ENCODE data around the gene SAMHD1. TPM values are rescaled to one million over a fixed set of nuclear protein-coding genes. Genes with fewer than 3 reads are reported as not detected.
"Not testable (repeated sequence)": the region's sequence is repeated elsewhere in the genome, so short reads cannot be mapped to it uniquely, and the experiment has no call there.

Gene SAMHD1
- polyA plus RNA-seq, 12 donors: 17.9 to 45.2 (median 27.9) TPM; not detected in 1

DNA sequence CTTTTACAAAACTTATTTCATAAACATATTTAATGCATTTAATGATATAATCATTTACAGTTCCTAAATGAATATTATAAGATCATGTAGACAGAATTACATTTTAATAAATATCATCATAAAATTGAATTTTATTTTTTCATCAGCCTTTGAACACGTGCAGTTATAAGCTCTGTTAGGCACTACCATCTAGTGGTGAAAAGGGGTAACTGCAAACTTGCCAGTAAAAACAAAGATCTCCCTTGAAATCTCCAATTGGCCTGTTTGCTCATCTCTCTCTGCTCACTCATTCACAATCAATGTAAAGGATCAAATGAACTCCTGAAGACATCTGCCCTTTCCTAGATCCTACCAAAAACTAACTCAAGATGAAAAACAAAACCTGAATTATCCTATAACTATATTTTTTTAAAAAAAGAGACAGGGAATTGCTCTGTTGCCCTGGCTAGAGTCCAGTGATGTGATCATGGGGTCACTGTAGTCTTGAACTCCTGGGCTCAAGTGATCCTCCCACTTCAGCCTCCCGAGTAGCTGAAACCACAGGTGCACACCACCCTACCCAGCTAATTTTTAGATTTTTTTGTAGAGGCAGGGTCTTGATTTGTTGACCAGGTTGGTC lies 31.7 kb downstream of the SAMHD1 start:
- peak; percentile 59 for DNase-seq

DNA sequence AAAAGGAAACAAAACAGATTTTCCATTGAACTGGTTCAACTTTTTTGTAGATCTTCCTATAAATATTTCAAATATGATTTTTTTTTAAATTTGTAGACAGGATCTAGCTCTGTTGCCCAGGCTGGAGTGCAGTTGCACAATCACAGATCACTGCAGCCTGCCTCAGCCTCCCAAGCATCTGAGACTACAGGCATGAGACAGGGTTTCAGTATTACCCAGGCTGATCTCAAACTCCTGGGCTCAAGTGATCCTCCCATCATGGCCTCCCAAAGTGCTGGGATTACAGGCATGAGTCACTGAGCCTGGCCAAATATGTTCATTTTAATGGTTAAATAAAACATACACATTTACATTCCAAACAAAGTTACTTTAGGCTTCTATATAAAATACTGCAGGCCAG lies 33.6 kb downstream of the SAMHD1 start:
- DNase-seq: no peak

DNA sequence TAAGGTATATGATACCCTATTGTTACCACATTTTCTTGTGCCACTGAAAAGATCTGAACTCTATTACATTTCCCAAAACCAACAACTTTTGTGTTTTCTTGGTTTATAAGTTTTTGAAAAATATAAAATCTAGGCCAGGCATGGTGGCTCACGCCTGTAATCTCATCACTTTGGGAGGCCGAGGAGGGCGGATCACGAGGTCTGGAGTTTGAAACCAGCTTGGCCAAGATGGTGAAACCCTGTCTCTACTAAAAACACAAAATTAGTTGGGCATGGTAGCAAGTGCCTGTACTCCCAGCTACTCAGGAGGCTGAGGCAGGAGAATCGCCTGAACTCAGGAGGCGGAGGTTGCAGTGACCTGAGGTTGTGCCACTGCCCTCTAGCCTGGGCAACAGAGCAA lies 34.3 kb downstream of the SAMHD1 start:
- DNase-seq: no peak

DNA sequence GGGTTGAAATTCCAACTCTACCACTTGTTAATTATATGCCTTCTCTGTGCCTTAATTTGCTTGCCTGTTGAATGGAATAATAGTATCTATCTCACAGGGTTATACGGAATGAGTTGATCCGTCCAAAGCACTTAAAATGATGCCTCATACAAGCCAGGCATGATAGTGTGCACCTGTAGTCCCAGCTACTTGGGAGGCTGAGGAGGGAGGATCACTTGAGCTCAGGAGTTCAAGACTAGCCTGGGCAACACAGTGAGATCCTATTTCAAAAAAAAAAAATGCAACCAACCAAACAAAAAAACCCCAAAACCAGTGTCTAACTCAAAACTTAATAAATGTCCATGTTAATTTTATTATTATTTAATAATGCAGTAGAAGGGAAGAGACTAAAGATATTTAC lies 35.3 kb downstream of the SAMHD1 start:
- no peak for DNase-seq

DNA sequence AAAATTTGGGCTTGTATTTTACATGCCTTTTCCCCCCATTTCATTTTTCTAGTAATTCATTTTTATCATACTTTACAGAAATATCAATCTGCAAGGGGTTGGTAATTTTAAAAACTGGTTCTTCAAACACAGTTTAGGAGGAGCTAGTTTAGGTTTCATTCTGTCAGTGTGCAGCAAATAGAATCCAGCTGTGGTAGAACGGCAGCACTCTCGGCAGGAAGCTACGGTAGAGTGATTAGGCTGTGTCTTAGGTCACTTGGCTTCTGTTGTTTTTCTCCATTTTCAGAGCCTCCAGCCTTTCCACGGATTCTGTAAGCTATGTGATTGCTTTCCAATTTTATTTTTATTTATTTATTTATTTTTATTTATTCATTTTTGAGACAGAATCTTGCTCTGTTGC lies 42.9 kb downstream of the SAMHD1 start:
- DNase-seq: no peak

DNA sequence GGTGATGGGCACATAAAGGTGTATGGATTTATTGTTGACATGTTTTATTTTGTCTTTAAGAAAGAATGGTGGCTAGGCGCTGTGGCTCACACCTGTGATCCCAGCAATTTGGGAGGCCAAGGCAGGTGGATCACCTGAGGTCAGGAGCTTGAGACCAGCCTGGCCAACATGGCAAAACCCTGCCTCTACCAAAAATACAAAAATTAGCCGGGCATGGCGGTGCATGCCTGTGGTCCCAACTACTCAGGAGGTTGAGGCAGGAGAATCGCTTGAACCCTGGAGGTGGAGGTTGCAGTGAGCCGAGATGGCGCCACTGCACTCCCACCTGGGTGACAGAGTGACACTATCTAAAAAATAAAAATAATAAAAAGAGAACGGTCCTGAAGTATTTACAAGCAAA lies 45.4 kb downstream of the SAMHD1 start:
- not testable (repeated sequence) for DNase-seq

DNA sequence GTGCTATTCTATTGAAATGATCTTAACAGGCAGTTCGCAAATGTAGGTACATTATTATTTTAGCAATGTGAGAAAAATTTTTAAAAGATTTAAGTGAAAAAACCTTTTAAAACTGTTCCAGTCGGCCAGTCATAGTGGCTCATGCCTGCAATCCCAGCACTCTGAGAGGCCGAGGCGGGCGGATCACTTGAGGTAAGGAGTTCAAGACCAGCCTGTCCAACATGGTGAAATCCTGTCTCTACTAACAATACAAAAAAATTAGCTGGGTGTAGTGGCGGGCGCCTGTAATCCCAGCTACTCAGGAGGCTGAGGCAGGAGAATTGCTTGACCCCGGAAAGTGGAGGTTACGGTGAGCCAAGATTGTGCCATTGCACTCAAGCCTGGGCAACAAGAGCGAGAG lies 45.9 kb downstream of the SAMHD1 start:
- DNase-seq: not testable (repeated sequence)

DNA sequence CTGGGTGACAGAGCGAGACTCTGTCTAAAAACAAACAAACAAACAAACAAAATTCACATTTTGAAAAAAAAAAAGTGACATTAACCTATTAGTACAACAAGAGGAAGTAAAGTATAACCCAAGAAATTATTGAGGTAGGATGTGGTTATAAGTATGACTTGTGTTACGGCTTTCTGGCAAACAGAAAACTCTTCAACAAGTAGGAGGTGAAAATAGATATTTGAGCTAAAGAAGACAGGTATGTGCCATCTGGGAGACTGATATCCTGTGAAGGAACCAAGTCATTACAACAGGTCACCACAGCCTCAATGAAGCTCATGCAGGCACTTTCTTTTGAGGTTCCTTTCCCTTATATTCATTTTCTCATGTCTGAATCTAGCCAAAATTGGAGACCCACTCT lies 46.8 kb downstream of the SAMHD1 start:
- no peak for DNase-seq

DNA sequence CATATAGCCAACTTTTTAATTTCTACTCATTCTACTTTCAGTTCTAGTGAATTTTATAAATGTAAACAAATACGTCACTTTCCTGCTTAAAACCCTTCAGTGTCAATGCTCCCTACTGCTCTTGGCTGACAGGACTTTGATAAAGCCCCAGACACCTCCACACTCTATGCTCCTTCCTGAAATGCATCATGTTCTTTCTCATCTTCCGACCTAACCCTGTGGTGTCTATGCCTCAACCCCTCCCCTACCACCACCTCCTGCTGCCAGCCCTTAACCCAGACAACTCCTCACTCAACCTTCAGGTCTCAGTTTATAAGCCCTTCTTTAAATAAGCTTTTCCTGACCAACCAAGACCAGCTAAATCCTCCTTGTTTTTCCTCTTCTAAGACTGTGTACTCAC lies 56.5 kb downstream of the SAMHD1 start:
- DNase-seq: no peak

DNA sequence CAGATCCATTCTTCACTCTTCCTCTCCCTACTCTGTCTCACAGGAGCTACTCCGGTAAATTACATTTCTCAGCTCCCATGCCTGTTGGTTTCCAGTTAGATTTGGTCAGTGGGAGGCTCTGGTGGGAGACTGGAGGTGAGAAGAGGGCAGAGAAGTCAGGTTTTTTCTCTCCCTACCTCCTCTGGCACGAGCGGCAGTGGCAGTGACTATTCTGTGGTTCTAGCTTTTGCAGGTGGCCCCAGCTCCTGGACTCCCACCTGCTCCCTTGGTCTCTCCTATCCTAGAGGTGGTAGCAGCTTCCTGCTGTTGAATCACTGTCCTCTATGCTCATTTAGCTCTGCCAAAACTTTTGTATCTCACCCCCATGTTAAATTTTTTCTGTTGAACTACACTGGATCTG lies 57.7 kb downstream of the SAMHD1 start:
- DNase-seq: no peak

DNA sequence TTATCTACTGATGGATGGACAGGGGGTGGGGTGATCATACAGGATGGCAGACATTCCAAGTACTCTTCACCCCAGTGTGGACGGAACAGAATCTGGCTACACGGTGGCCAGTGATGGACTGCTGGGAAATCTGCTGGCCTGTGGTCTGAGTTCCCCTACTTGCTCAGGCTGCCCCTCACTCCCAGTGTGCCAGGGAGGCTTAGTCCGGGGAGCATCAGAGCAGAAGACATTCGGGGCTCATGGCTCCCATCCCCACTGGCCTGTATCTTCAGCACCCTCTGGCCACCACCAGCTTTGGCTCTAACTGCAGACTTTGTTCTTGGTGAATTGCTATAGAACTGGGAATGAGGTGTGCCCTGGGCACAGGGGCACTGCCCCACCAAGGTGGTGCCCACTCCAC lies 60.3 kb downstream of the SAMHD1 start:
- DNase-seq: no peak

DNA sequence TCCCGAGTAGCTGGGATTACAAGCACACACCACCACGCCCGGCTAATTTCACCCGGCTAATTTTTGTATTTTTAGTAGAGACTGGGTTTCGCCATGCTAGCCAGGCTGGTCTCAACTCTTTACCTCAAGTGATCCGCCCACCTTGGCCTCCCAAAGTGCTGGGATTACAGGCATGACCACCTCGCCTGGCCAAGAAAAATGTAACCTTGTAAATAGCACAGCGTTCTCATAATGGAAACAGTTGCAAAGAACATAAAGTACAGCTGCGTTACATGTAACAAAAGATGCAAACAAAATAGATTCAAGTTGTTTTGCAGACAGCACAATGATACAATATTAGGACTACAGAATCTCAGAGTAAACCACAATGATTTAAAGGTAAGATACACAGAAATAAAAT lies 60.9 kb downstream of the SAMHD1 start:
- no peak for DNase-seq

DNA sequence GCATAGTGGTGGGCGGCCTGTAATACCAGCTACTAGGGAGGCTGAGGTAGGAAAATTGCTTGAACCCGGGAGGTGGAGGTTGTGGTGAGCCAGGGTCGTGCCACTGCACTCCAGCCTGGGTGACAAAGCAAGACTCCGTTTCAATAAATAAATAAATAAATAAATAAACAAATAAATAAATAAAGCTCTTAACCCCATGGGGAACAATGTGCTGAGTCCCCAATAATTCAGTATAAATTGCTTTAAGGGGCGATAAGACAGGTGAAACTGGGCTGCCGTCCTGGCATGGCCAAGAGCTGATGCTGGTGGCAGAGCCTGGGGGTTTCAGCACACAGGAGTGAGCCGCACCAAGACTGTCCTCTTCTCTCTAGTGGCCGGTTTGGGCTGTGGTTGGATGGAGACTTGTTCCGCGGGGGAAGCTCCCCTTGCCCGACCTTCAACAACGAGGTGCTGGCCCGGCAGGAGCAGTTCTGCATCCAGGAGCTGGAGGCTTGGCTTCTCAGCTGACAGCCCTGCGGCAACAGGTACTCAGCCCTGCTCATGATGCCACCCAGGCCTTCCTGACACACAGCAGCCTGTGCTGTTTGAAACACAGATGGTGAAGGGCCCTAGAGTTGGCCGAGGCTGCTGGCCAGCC lies 62.5 kb downstream of the SAMHD1 start:
- DNase-seq: no peak

DNA sequence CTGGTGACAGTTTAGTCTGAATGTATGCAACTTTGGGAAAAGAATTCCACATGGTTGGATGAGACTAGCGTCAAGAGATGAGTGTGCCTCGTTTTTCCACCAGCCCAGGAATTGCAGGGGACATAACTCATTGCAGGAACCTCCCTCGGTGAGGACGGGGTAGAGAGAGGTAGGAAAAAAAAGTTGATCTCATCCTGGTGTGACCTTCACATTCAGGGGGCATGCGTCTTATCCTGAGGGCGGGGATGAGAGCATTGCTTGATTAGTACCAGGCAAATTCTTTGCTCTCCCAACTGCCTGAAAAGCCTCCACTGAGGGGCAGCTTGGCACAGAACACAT lies 63.8 kb downstream of the SAMHD1 start:
- DNase-seq: no peak

DNA sequence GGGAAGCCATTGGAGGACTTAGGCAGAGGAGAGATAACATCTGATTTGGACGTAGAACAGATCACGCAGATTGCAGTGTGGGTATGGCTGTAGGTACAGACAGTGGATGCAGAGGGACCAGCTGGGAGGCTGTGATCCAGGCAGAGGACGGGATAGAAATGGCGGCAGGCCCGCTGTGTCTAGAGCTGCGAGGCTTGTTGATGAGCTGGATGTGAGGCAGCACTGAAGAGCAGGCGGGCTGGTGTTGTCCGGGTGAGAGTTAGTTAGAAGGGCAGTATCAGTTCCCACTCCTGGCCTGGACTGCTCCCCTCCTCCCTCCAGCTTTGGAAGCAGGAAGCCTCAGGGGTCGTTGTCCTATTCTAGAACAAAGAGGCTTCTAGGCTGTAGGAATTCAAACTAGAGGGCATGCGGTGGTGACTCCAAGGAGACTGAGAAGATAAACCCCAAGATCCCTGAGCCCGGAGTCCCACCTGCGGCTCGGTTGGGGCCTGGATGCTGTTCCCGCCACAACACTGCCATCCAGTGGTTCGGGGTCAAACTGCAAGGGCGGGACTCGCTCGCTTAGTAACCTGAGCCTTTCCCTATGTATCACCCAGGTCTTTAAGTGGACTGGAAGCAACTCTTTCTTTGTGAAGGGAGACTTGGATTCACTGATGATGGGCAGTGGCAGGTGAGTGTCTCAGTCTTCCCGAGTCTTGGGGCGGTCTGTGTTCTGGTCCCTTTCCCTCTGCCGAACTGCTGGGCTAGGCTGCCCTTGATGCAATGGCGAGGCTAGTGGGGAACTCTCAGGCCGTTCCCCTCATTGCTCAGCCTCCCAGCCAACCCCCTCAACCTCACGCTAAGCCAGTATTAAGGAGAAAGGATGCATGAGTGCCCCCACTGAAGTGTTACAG lies 64.4 kb downstream of the SAMHD1 start:
- peak; percentile 83 for DNase-seq

DNA sequence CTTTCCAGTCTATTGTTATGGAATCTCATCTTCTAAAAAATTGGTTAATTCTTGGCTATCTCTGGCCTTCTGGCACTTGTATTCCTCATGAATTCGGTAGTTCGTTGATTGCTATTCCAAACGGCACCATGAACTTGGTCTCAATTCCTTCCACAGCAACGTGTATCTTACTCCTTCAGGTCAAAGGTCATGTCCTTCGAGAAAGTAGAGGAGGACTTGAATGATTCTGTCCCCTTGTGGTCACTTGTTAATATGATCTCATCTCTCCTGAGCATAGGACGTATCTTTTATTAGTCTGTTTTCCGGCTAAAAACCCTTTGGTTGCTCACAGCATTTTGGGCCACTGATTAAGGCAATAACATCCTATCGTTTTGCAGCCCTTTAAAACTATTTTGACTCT lies 66.2 kb downstream of the SAMHD1 start:
- no peak for DNase-seq

DNA sequence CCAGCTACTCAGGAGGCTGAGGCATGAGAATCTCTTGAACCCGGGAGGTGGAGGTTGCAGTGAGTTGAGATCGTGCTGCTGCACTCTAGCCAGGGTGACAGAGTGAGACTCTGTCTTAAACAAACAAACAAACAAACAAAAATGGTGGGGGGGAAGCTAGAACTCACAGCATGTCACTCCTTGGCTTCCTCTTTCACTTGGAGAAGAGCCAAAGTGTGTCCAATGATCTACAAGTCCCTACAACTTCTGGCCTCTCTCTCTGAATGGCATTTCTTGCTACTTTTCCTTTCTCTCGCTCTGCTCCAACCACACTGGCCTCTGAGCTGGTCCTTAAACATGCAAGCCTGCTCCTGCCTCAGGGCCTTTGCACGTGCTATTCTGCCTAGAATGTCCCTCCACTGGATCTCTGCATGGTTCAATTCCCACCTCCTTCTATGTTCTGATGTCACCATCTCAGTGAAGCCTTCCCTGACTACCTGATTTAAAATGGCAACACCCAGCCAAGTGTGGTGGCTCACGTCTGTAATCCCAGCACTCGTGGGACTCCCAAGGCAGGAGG lies 67.5 kb downstream of the SAMHD1 start:
- no peak for DNase-seq

DNA sequence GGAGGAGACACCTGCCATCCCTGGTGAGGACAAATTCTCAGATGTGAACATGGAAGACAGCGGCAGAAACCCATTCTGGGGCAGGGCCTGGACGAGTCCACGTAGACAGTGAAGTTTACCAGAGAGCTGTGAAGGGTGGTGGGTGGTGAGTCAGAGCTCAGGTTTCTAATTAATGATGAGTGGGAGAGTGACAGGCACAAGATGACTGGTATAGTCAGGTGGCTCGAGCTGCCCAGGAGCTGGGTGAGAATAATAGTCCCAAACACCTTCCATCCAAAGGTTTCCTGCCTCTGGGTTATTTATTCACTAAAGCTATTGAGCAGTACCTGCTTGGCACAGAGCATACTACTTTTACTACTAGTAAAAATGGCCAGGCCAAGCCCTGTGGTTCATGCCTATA lies 69.6 kb downstream of the SAMHD1 start:
- DNase-seq: no peak

DNA sequence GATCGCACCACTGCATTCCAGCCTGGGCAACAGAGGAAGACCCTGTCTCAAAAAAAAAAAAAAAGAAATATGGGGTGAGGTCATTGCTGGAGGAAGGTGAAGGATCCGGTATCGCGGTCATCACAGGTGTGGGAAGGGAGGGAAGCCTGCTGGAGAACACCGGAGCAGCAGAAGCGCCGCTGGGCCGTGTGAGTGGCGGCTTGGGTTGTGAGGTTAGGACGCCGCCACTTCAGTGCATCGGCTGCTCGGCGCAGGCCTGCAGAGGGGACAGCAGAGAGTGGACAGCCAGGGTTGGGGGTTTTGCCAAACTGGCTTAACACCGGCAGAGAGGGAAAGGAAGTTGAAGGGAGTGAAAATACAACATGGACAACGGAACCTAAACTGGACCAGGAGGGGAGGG lies 70.2 kb downstream of the SAMHD1 start:
- no peak for DNase-seq

DNA sequence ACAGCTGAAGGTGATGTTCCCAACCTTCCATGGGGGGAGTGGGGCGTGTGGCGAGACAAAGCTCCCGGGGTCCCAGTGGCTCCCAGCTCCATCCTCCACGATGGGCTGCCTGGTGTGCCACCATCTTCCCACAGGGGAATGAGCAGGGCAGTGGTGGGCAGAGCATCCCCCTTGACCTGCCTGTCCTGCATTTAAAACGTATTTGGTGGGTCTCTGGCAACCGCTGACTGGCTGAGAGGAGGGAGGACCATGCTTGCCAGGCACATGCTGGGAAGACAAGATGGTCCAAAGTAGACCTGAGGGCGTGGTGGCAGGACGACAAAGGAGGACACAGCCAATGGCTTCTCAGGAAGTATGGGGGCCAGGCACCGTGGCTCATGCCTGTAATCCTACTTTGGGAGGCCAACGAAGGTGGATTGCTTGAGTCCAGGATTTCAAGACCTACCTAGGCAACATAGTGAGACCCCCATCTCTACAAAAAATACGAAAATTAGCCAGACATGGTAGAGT lies 70.7 kb downstream of the SAMHD1 start:
- no peak for DNase-seq

DNA sequence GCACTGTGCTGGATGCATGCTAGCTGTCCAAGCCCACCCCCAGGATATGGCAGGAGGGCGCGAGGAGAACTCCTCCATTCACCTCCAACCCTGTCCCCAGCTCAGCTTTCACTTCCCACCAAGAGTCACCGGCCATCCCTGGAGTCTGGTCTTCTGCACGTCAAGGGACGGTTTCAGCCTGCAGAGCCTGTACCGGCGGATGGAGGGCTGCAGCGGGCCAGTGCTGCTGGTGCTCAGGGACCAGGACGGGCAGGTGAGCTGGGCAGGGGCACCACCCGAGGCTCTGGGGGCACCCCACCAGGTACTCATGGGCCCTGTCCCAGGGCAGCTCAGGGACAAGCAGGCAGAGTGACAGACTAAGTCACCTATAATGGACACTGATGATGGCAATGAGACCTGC lies 72.6 kb downstream of the SAMHD1 start:
- no peak for DNase-seq

DNA sequence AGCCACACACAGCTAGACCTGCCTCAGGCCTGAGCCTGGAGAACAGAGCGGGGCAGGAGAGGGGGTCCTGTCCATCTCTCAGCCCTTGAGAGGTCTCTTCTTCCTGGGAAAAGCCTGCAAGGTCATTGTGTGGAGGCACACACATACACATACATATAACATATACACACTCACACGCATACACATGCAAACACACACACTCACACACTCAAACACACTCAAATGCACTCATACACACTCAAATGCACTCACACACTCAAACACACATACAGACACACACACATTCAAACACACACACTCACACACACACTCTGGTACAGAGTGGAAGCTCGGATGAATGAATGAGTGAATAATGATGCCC lies 75.1 kb downstream of the SAMHD1 start:
- DNase-seq: no peak

Measured in muscle of arm (tissue), 12 donors.